ENCODE data around the gene HOXC9. TPM values are rescaled to one million over a fixed set of nuclear protein-coding genes. Genes with fewer than 3 reads are reported as not detected.

HOXC9 gene
- total RNA-seq, 1 donor from 2014 or later, result 0.28 TPM

GRCh38 chr12:53966385-53967133 is 33.4 kb upstream of the HOXC9 start:
- Mint-ChIP-seq H3K27ac (ENCODE audit: unreplicated experiment) (peak overlapping the region; percentile 68), H3K36me3 (ENCODE audit: low read depth, unreplicated experiment) (no peaks in the 10 kb centered on the region), H3K4me3 (ENCODE audit: unreplicated experiment) (peak overlapping the region; percentile 58)

GRCh38 chr12:53967421-53967925 is 32.5 kb upstream of the HOXC9 start:
- Mint-ChIP-seq H3K27me3 (ENCODE audit: unreplicated experiment) (peaks cover 45% of the 10 kb centered on the region), H3K27ac (ENCODE audit: unreplicated experiment) (no peak overlapping the region)
- DNase-seq (ENCODE audit: low spot score), result no peak

More at GRCh38 chr12:53966385-53967133, 33.4 kb upstream of the HOXC9 start:
- H3K27me3 Mint-ChIP-seq (ENCODE audit: unreplicated experiment), result peaks cover 44% of the 10 kb centered on the region
- DNase-seq (ENCODE audit: low spot score), result no peak
- H3K4me1 Mint-ChIP-seq (ENCODE audit: unreplicated experiment), result peaks cover 36% of the 10 kb centered on the region
- TF ChIP-seq CTCF (IDR thresholded peaks at IDR 0.05; ENCODE audit: unreplicated experiment), result no peak
- H3K9me3 Mint-ChIP-seq (ENCODE audit: unreplicated experiment), result no peaks in the 10 kb centered on the region

GRCh38 chr12:53968214-53969127 is 31.5 kb upstream of the HOXC9 start:
- peak overlapping the region; percentile 26 for H3K4me3 Mint-ChIP-seq (ENCODE audit: unreplicated experiment)
- H3K9me3 Mint-ChIP-seq (ENCODE audit: unreplicated experiment), result no peaks in the 10 kb centered on the region
- TF ChIP-seq CTCF (IDR thresholded peaks at IDR 0.05; ENCODE audit: unreplicated experiment), result no peak
- no peak overlapping the region for H3K27ac Mint-ChIP-seq (ENCODE audit: unreplicated experiment)
- DNase-seq (ENCODE audit: low spot score), result no peak
- peaks cover 47% of the 10 kb centered on the region for H3K27me3 Mint-ChIP-seq (ENCODE audit: unreplicated experiment)
- no peaks in the 10 kb centered on the region for H3K36me3 Mint-ChIP-seq (ENCODE audit: low read depth, unreplicated experiment)
- H3K4me1 Mint-ChIP-seq (ENCODE audit: unreplicated experiment), result peaks cover 42% of the 10 kb centered on the region

More at GRCh38 chr12:53967421-53967925, 32.5 kb upstream of the HOXC9 start:
- Mint-ChIP-seq H3K4me1 (ENCODE audit: unreplicated experiment) (peaks cover 36% of the 10 kb centered on the region), H3K9me3 (ENCODE audit: unreplicated experiment) (no peaks in the 10 kb centered on the region), H3K4me3 (ENCODE audit: unreplicated experiment) (no peak overlapping the region), H3K36me3 (ENCODE audit: low read depth, unreplicated experiment) (no peaks in the 10 kb centered on the region)
- TF ChIP-seq CTCF (IDR thresholded peaks at IDR 0.05; ENCODE audit: unreplicated experiment), result no peak

- H3K27ac Mint-ChIP-seq (ENCODE audit: unreplicated experiment), result no peak overlapping the region
Observed at GRCh38 chr12:53969588-53970259, 30.2 kb upstream of the HOXC9 start.

More at GRCh38 chr12:53969588-53970259, 30.2 kb upstream of the HOXC9 start:
- peaks cover 45% of the 10 kb centered on the region for H3K27me3 Mint-ChIP-seq (ENCODE audit: unreplicated experiment)
- DNase-seq (ENCODE audit: low spot score), result no peak
- H3K9me3 Mint-ChIP-seq (ENCODE audit: unreplicated experiment), result no peaks in the 10 kb centered on the region
- no peaks in the 10 kb centered on the region for H3K36me3 Mint-ChIP-seq (ENCODE audit: low read depth, unreplicated experiment)
- peaks cover 34% of the 10 kb centered on the region for H3K4me1 Mint-ChIP-seq (ENCODE audit: unreplicated experiment)
- H3K4me3 Mint-ChIP-seq (ENCODE audit: unreplicated experiment), result no peak overlapping the region
- no peak for TF ChIP-seq CTCF (IDR thresholded peaks at IDR 0.05; ENCODE audit: unreplicated experiment)
